HEK293 (cell line): ENCODE measurements around the gene CHORDC1.

Source experiments
- CTCF ChIA-PET: fragments of 350-600 bp; formaldehyde crosslinking; extraction: SDS; loops from one replicate; lab custom pipeline; 2021; ENCODE audit warnings: antibody characterized with exemption; lab: Yijun Ruan, JAX
- POLR2A ChIA-PET: fragments of 300-600 bp; formaldehyde crosslinking; extraction: SDS; loops from one replicate; lab custom pipeline; 2020; ENCODE audit warnings: antibody characterized with exemption, inconsistent platforms; lab: Yijun Ruan, JAX
- H3K27ac ChIP-seq: fragments of 200-500 bp; sonication (Bioruptor generic); 2 replicates; pipeline ENCODE4 v1.5.1; 2014; ENCODE audit warnings: low read depth, low read length, control low read depth, inconsistent platforms; ENCODE audit errors: extremely low read depth
- H3K36me3 ChIP-seq, 2 experiments: fragments of 200-500 bp in 1 of 2; sonication (Bioruptor generic) in 1 of 2; 1 replicate in 1 of 2; 2 replicates in 1 of 2; pipeline ENCODE4 v1.5.1; 2014 to 2017; ENCODE audit warnings: inconsistent platforms in 2 of 2, low read length in 2 of 2; ENCODE audit not compliant: control insufficient read depth in 2 of 2, insufficient read depth in 1 of 2
- H3K4me1 ChIP-seq: fragments of 200-500 bp; sonication (Bioruptor generic); 2 replicates; pipeline ENCODE4 v1.5.1; 2014; ENCODE audit warnings: mild to moderate bottlenecking, low read length, inconsistent platforms; ENCODE audit not compliant: control insufficient read depth, insufficient read depth
- H3K4me3 ChIP-seq: 2 replicates; pipeline ENCODE4 v1.5.1; 2011; ENCODE audit warnings: low read depth, mild to moderate bottlenecking, control low read depth, low read length, moderate library complexity
- H3K9me3 ChIP-seq: fragments of 200-500 bp; sonication (Bioruptor generic); 2 replicates; pipeline ENCODE4 v1.5.1; 2014; ENCODE audit warnings: low read depth, low read length, inconsistent platforms; ENCODE audit not compliant: control insufficient read depth, insufficient read depth
- BCL6B ChIP-seq: fragments of 450-650 bp; formaldehyde crosslinking; IDR thresholded peaks from 2 replicates; pipeline ENCODE4 v1.5.1; 2017; ENCODE audit warnings: missing biosample characterization, missing genetic modification characterization
- GLIS2 ChIP-seq: fragments of 450-650 bp; formaldehyde crosslinking; IDR thresholded peaks from 2 replicates; pipeline ENCODE4 v1.5.1; 2016; ENCODE audit warnings: missing biosample characterization, missing genetic modification characterization
- IKZF3 ChIP-seq: fragments of 450-650 bp; IDR thresholded peaks from 2 replicates; pipeline ENCODE4 v1.5.0; 2018; ENCODE audit warnings: missing biosample characterization, mild to moderate bottlenecking, missing genetic modification characterization, moderate library complexity
- RBAK ChIP-seq: fragments of 450-650 bp; formaldehyde crosslinking; IDR thresholded peaks from 2 replicates; pipeline ENCODE4 v1.5.1; 2016; ENCODE audit warnings: missing biosample characterization, missing genetic modification characterization
- SP3 ChIP-seq: fragments of 450-650 bp; formaldehyde crosslinking; IDR thresholded peaks from 2 replicates; pipeline ENCODE4 v1.5.1; 2016; ENCODE audit warnings: missing biosample characterization, missing genetic modification characterization
- YY1 ChIP-seq: fragments of 450-650 bp; formaldehyde crosslinking; IDR thresholded peaks from 2 replicates; pipeline ENCODE4 v1.5.1; 2018; ENCODE audit warnings: missing biosample characterization, missing genetic modification characterization
- ZNF175 ChIP-seq: fragments of 450-650 bp; formaldehyde crosslinking; IDR thresholded peaks from 2 replicates; pipeline ENCODE4 v1.5.1; 2016; ENCODE audit warnings: missing biosample characterization, missing genetic modification characterization
- ZNF473 ChIP-seq: fragments of 450-650 bp; formaldehyde crosslinking; IDR thresholded peaks from 2 replicates; pipeline ENCODE4 v1.5.1; 2017; ENCODE audit warnings: missing biosample characterization, missing genetic modification characterization
- ZNF48 ChIP-seq: fragments of 450-650 bp; formaldehyde crosslinking; IDR thresholded peaks from 2 replicates; pipeline ENCODE4 v1.5.1; 2016; ENCODE audit warnings: missing biosample characterization, missing genetic modification characterization
- ZNF513 ChIP-seq: fragments of 450-650 bp; IDR thresholded peaks from 2 replicates; pipeline ENCODE4 v1.5.1; 2018; ENCODE audit warnings: missing biosample characterization, missing genetic modification characterization
- ZNF518A ChIP-seq: fragments of 450-650 bp; formaldehyde crosslinking; conservative IDR thresholded peaks from 2 replicates; pipeline ENCODE4 v1.5.1; 2016; ENCODE audit warnings: low read depth, missing biosample characterization, missing genetic modification characterization
- ZNF560 ChIP-seq: fragments of 450-650 bp; formaldehyde crosslinking; IDR thresholded peaks from 2 replicates; pipeline ENCODE4 v1.5.1; 2017; ENCODE audit warnings: missing biosample characterization, missing genetic modification characterization, borderline replicate concordance
- ZNF654 ChIP-seq: fragments of 450-650 bp; formaldehyde crosslinking; IDR thresholded peaks from 2 replicates; pipeline ENCODE4 v1.5.1; 2016; ENCODE audit warnings: low read depth, missing biosample characterization, missing genetic modification characterization
- ZNF664 ChIP-seq: fragments of 450-650 bp; formaldehyde crosslinking; IDR thresholded peaks from 2 replicates; pipeline ENCODE4 v1.5.1; 2016; ENCODE audit warnings: missing biosample characterization, missing genetic modification characterization
- ZNF670 ChIP-seq: fragments of 450-650 bp; formaldehyde crosslinking; IDR thresholded peaks from 2 replicates; pipeline ENCODE4 v1.5.1; 2016; ENCODE audit warnings: missing biosample characterization, missing genetic modification characterization, low read depth
- ZNF677 ChIP-seq: fragments of 450-650 bp; IDR thresholded peaks from 2 replicates; pipeline ENCODE4 v1.5.0; 2018; ENCODE audit warnings: missing biosample characterization, mild to moderate bottlenecking, missing genetic modification characterization, moderate library complexity
- ZNF768 ChIP-seq: fragments of 450-650 bp; formaldehyde crosslinking; IDR thresholded peaks from 2 replicates; pipeline ENCODE4 v1.5.1; 2018; ENCODE audit warnings: missing biosample characterization, mild to moderate bottlenecking, missing genetic modification characterization
- ZNF777 ChIP-seq: fragments of 450-650 bp; formaldehyde crosslinking; IDR thresholded peaks from 2 replicates; pipeline ENCODE4 v1.5.1; 2017; ENCODE audit warnings: missing biosample characterization, missing genetic modification characterization, borderline replicate concordance
- ZNF792 ChIP-seq: fragments of 450-650 bp; formaldehyde crosslinking; IDR thresholded peaks from 2 replicates; pipeline ENCODE4 v1.5.1; 2016; ENCODE audit warnings: missing biosample characterization, missing genetic modification characterization
- TF ChIP-seq, protein P1 (sequence below): fragments of 450-650 bp; formaldehyde crosslinking; IDR thresholded peaks from 2 replicates; pipeline ENCODE4 v1.5.1; 2017; ENCODE audit warnings: missing biosample characterization, mild to moderate bottlenecking, missing genetic modification characterization, moderate library complexity

CHORDC1 gene

GRCh38 chr11:90202342-90202741 lies 20.5 kb downstream of the CHORDC1 start:
- CTCF ChIA-PET = interaction anchor here (0.6 kb wide), 1 partner anchor 13 kb away, joined by 4 read pairs; no protein-coding TSS in a partner anchor
- no peak overlapping the region for H3K4me3 ChIP-seq
- no peaks in the 10 kb centered on the region for H3K9me3 ChIP-seq
- POLR2A ChIA-PET = no interaction called here
- H3K36me3 ChIP-seq = peaks cover 4 to 51% of the 10 kb centered on the region in 2 experiments
- no peaks in the 10 kb centered on the region for H3K4me1 ChIP-seq
- TF ChIP-seq ZNF560 (tag by site-specific recombination) (no peak), ZNF48 (tag by site-specific recombination) (no peak), ZNF513 (tag by site-specific recombination) (no peak), ZNF670 (tag by site-specific recombination) (no peak), IKZF3 (tag by site-specific recombination) (no peak), ZNF175 (tag by site-specific recombination) (no peak), ZNF792 (no peak), ZNF664 (no peak), ZNF777 (tag by site-specific recombination) (no peak), SP3 (tag by site-specific recombination) (no peak), YY1 (tag by site-specific recombination) (no peak), ZNF768 (tag by site-specific recombination) (no peak), RBAK (tag by site-specific recombination) (no peak), BCL6B (no peak), GLIS2 (tag by site-specific recombination) (no peak), ZNF654 (tag by site-specific recombination) (no peak), ZNF677 (tag by site-specific recombination) (no peak), ZNF473 (no peak), ZNF518A (no peak)
- TF ChIP-seq, protein P1, sequence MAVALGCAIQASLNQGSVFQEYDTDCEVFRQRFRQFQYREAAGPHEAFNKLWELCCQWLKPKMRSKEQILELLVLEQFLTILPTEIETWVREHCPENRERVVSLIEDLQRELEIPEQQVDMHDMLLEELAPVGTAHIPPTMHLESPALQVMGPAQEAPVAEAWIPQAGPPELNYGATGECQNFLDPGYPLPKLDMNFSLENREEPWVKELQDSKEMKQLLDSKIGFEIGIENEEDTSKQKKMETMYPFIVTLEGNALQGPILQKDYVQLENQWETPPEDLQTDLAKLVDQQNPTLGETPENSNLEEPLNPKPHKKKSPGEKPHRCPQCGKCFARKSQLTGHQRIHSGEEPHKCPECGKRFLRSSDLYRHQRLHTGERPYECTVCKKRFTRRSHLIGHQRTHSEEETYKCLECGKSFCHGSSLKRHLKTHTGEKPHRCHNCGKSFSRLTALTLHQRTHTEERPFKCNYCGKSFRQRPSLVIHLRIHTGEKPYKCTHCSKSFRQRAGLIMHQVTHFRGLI (tag by site-specific recombination) = no peak
- H3K27ac ChIP-seq = no peak overlapping the region
